Esophagus muscularis mucosa (tissue), 3 donors: ENCODE data around the gene BORCS8.

Experiments used
- CTCF ChIP-seq, 3 experiments: fragments of 200-600 bp in 2 of 3; fragments of 450-650 bp in 1 of 3; sonication (generic) in 2 of 3; IDR thresholded peaks; one replicate each; pipeline ENCODE4 v1.5.1; 2017 to 2019; ENCODE audit warnings: antibody characterized with exemption in 3 of 3, mild to moderate bottlenecking in 2 of 3, moderate library complexity in 1 of 3
- EP300 ChIP-seq: sonication (generic); formaldehyde crosslinking; IDR thresholded peaks from one replicate; pipeline ENCODE4 v1.6.1; 2017; ENCODE audit warnings: antibody characterized with exemption

GRCh38 chr19:19203012-19203856 is 11.3 kb upstream of the BORCS8 start, which contains the start of gene NR2C2AP:
- no peak for TF ChIP-seq CTCF (IDR thresholded peaks at IDR 0.05)
- TF ChIP-seq EP300: no peak
